IMR-90 (cell line): ENCODE data around the gene SNRNP35. TPM values are rescaled to one million over a fixed set of nuclear protein-coding genes. Genes with fewer than 3 reads are reported as not detected.

Source experiments
- ATAC-seq: fragments of 200-7000 bp; cut with Tn5 transposase; 2 replicates; pipeline ENCODE4 v1.9.1; 2020; ENCODE audit warnings: low read depth, mild to moderate bottlenecking, moderate library complexity
- BruUV-seq: library from RNA; stranded (reverse); fragments of 400-500 nt; replicated peaks from 2 replicates; lab custom pipeline; 2021; lab: Mats Ljungman, UMichigan
- CTCF ChIA-PET: fragments of 300-600 bp; formaldehyde crosslinking; extraction: SDS; loops from one replicate; lab custom pipeline; 2021; ENCODE audit warnings: antibody characterized with exemption; lab: Yijun Ruan, JAX
- POLR2A ChIA-PET: fragments of 300-600 bp; sonication (Branson Sonifier 250); formaldehyde crosslinking; loops from one replicate; lab custom pipeline; 2022; ENCODE audit warnings: antibody characterized with exemption; ENCODE audit not compliant: unreplicated experiment; lab: Charles Lee
- DNase-seq: peaks from one replicate; pipeline ENCODE4 v3.0.0; 2013
- H2AFZ ChIP-seq: replicated peaks from 2 replicates; pipeline ENCODE3; 2013; ENCODE audit warnings: low read length, mild to moderate bottlenecking; ENCODE audit not compliant: poor library complexity
- H2AK5ac ChIP-seq: 2 replicates; pipeline ENCODE4 v1.6.1; 2013; ENCODE audit warnings: low read depth, low read length, inconsistent platforms
- H2AK9ac ChIP-seq: replicated peaks from 2 replicates; pipeline ENCODE3; 2013; ENCODE audit warnings: mild to moderate bottlenecking, low read depth, low read length, moderate library complexity; ENCODE audit not compliant: poor library complexity
- H2BK120ac ChIP-seq: 2 replicates; pipeline ENCODE4 v1.6.1; 2013; ENCODE audit warnings: low read depth, low read length, inconsistent platforms
- H2BK15ac ChIP-seq: 3 replicates; pipeline ENCODE4 v1.6.1; 2013; ENCODE audit warnings: low read depth, low read length, inconsistent platforms
- H2BK20ac ChIP-seq: 2 replicates; pipeline ENCODE4 v1.6.1; 2013; ENCODE audit warnings: low read depth, mild to moderate bottlenecking, inconsistent platforms, low read length, moderate library complexity
- H2BK5ac ChIP-seq: 2 replicates; pipeline ENCODE4 v1.6.1; 2013; ENCODE audit warnings: mild to moderate bottlenecking, low read depth, low read length, inconsistent platforms; ENCODE audit not compliant: poor library complexity, severe bottlenecking
- H3K14ac ChIP-seq: replicated peaks from 2 replicates; pipeline ENCODE4 v1.6.1; 2013; ENCODE audit warnings: low read depth, low read length, inconsistent platforms
- H3K18ac ChIP-seq: 2 replicates; pipeline ENCODE4 v1.6.1; 2013; ENCODE audit warnings: low read depth, low read length, control low read depth
- H3K23ac ChIP-seq: 2 replicates; pipeline ENCODE4 v1.6.1; 2013; ENCODE audit warnings: low read depth, low read length, inconsistent platforms
- H3K27ac ChIP-seq: 2 replicates; pipeline ENCODE4 v1.5.1; 2013; ENCODE audit warnings: mild to moderate bottlenecking, control low read depth, low read length; ENCODE audit not compliant: insufficient read depth
- H3K27me3 ChIP-seq: 2 replicates; pipeline ENCODE4 v1.6.1; 2013; ENCODE audit warnings: low read length; ENCODE audit not compliant: control insufficient read depth, insufficient read depth
- H3K36me3 ChIP-seq: 2 replicates; pipeline ENCODE4 v1.6.1; 2013; ENCODE audit warnings: low read length, mixed read lengths; ENCODE audit not compliant: control insufficient read depth, insufficient read depth
- H3K4ac ChIP-seq: 2 replicates; pipeline ENCODE4 v1.6.1; 2013; ENCODE audit warnings: low read depth, low read length, inconsistent platforms
- H3K4me1 ChIP-seq: 2 replicates; pipeline ENCODE4 v1.6.1; 2013; ENCODE audit warnings: low read length, mixed read lengths; ENCODE audit not compliant: control insufficient read depth, insufficient read depth
- H3K4me2 ChIP-seq: 2 replicates; pipeline ENCODE4 v1.6.1; 2013; ENCODE audit warnings: low read depth, mild to moderate bottlenecking, control low read depth, low read length, moderate library complexity
- H3K4me3 ChIP-seq: 2 replicates; pipeline ENCODE4 v1.5.1; 2013; ENCODE audit warnings: low read depth, mild to moderate bottlenecking, control low read depth, low read length, moderate library complexity; ENCODE audit not compliant: insufficient read depth
- H3K56ac ChIP-seq: 2 replicates; pipeline ENCODE4 v1.6.1; 2013; ENCODE audit warnings: low read length, inconsistent platforms; ENCODE audit not compliant: insufficient read depth; ENCODE audit errors: extremely low read depth
- H3K79me1 ChIP-seq, 2 experiments: 2 replicates each; pipeline ENCODE4 v1.6.1; 2013; ENCODE audit warnings: low read length in 2 of 2, inconsistent platforms in 1 of 2, low read depth in 1 of 2
- H3K9ac ChIP-seq: 2 replicates; pipeline ENCODE4 v1.6.1; 2013; ENCODE audit warnings: low read depth, low read length, control low read depth
- H3K9me1 ChIP-seq: 2 replicates; pipeline ENCODE4 v1.6.1; 2013; ENCODE audit warnings: low read length, inconsistent platforms; ENCODE audit not compliant: insufficient read depth
- H3K9me3 ChIP-seq: 2 replicates; pipeline ENCODE4 v1.6.1; 2013; ENCODE audit warnings: low read length; ENCODE audit not compliant: control insufficient read depth, insufficient read depth
- H4K20me1 ChIP-seq: 2 replicates; pipeline ENCODE4 v1.6.1; 2013; ENCODE audit warnings: low read length, inconsistent platforms; ENCODE audit not compliant: insufficient read depth
- H4K5ac ChIP-seq: 2 replicates; pipeline ENCODE4 v1.6.1; 2013; ENCODE audit warnings: mild to moderate bottlenecking, low read depth, low read length, control low read depth
- H4K8ac ChIP-seq, 2 experiments: 2 replicates each; pipeline ENCODE4 v1.6.1; 2013; ENCODE audit warnings: low read depth in 2 of 2, low read length in 2 of 2, control low read depth in 1 of 2, inconsistent platforms in 1 of 2
- H4K91ac ChIP-seq: 2 replicates; pipeline ENCODE4 v1.6.1; 2013; ENCODE audit warnings: low read depth, low read length, inconsistent platforms; ENCODE audit not compliant: insufficient read depth
- BHLHE40 ChIP-seq: fragments of 150-350 bp; IDR thresholded peaks from 2 replicates; pipeline ENCODE4 v1.6.1; 2016; ENCODE audit warnings: mild to moderate bottlenecking, low read depth, low read length
- CHD1 ChIP-seq: IDR thresholded peaks from 2 replicates; pipeline ENCODE4 v1.6.1; 2012; ENCODE audit warnings: low read depth, low read length, improper control_type of control experiment
- CTCF ChIP-seq: conservative IDR thresholded peaks from 2 replicates; pipeline ENCODE4 v1.5.1; 2012; ENCODE audit warnings: mild to moderate bottlenecking, low read depth, low read length, improper control_type of control experiment
- ELK1 ChIP-seq: fragments of 150-350 bp; IDR thresholded peaks from 2 replicates; pipeline ENCODE4 v1.6.1; 2016; ENCODE audit warnings: low read depth, mild to moderate bottlenecking, low read length, moderate library complexity, borderline replicate concordance
- MAFK ChIP-seq: IDR thresholded peaks from 2 replicates; pipeline ENCODE4 v1.6.1; 2012; ENCODE audit warnings: low read depth, low read length, improper control_type of control experiment
- MAZ ChIP-seq: IDR thresholded peaks from 2 replicates; pipeline ENCODE4 v1.6.1; 2012; ENCODE audit warnings: low read depth, mild to moderate bottlenecking, low read length, improper control_type of control experiment, moderate library complexity, borderline replicate concordance
- MXI1 ChIP-seq: IDR thresholded peaks from 2 replicates; pipeline ENCODE4 v1.6.1; 2012; ENCODE audit warnings: low read depth, mild to moderate bottlenecking, low read length, moderate library complexity, borderline replicate concordance
- NFE2L2 ChIP-seq: fragments of 150-350 bp; IDR thresholded peaks from 2 replicates; pipeline ENCODE4 v1.6.1; 2016; ENCODE audit warnings: low read depth, mild to moderate bottlenecking, low read length
- RAD21 ChIP-seq: IDR thresholded peaks from 2 replicates; pipeline ENCODE4 v1.6.1; 2012; ENCODE audit warnings: low read length, improper control_type of control experiment
- RCOR1 ChIP-seq: IDR thresholded peaks from 2 replicates; pipeline ENCODE4 v1.6.1; 2012; ENCODE audit warnings: mild to moderate bottlenecking, low read length, improper control_type of control experiment; ENCODE audit not compliant: insufficient replicate concordance
- SMC3 ChIP-seq: fragments of 150-350 bp; IDR thresholded peaks from 2 replicates; pipeline ENCODE4 v1.6.1; 2016; ENCODE audit warnings: low read depth, mild to moderate bottlenecking, antibody characterized with exemption, low read length, moderate library complexity
- WGBS, 2 experiments: methylation state at CpG; one replicate each; pipeline versions ENCODE4 v1.1.5 to v1.1.7; 2013; ENCODE audit warnings: missing lambda C conversion rate in 2 of 2; ENCODE audit not compliant: insufficient read length in 1 of 2; ENCODE audit errors: extremely low coverage in 2 of 2; 5-methylcytosine and 5-hydroxymethylcytosine counted together
- dilution Hi-C: fragments of 300-500 bp; cut with HindIII; formaldehyde crosslinking; loops from one replicate; pipeline ENCODE4 v1.14.3; 2018; ENCODE audit warnings: low sequenced_read_pairs; ENCODE audit not compliant: unreplicated experiment
- in situ Hi-C: fragments of 300-500 bp; cut with MboI; formaldehyde crosslinking; loops from 3 replicates; pipeline ENCODE4 v1.14.3; 2019; ENCODE audit warnings: low sequenced_read_pairs, inconsistent platforms, mixed read lengths
- intact Hi-C: fragments of 100-400 bp; cut with micrococcal nuclease; formaldehyde crosslinking; loops from 2 replicates; pipeline ENCODE4 v1.10.0; 2022
- polyA plus RNA-seq, 3 experiments: library from polyadenylated mRNA; depleted of rRNA; stranded (reverse); fragments of >200 nt; gene quantifications; 2 replicates each; pipeline ENCODE4 v1.2.3, GENCODE V29; 2012; ENCODE audit warnings: low replicate concordance in 1 of 3
- total RNA-seq: library from RNA; depleted of rRNA; stranded (reverse); fragments of >200 nt; gene quantifications from 2 replicates; pipeline ENCODE4 v1.2.3, GENCODE V29; 2012

The SNRNP35 gene
- total and polyA plus RNA-seq, 2 of the 4 experiments (the other 2 are of a cell fraction) = 4.7 to 15.4 TPM

- Histone ChIP-seq H3K9ac (no peak overlapping the region), H2BK5ac (no peak overlapping the region), H3K79me1 (peaks cover 27 to 60% of the 10 kb centered on the region in 2 experiments), H4K5ac (no peak overlapping the region), H2AK9ac (no peak overlapping the region), H3K4ac (no peak overlapping the region), H3K56ac (no peak overlapping the region), H3K23ac (no peak overlapping the region), H2AFZ (no peak overlapping the region), H3K4me1 (peaks cover 3% of the 10 kb centered on the region), H4K8ac (no peak overlapping the region), H3K27ac (no peak overlapping the region), H3K14ac (no peak overlapping the region), H3K4me2 (no peak overlapping the region), H3K4me3 (no peak overlapping the region), H3K9me3 (no peaks in the 10 kb centered on the region), H2BK15ac (no peak overlapping the region), H3K36me3 (peaks cover 26% of the 10 kb centered on the region), H2BK120ac (no peak overlapping the region), H3K27me3 (no peaks in the 10 kb centered on the region), H2BK20ac (no peak overlapping the region), H2AK5ac (no peak overlapping the region), H3K9me1 (peaks cover 4% of the 10 kb centered on the region; the same call in 1 of the 2 replicates), H4K91ac (no peak overlapping the region), H3K18ac (no peak overlapping the region), H4K20me1 (peaks cover 25% of the 10 kb centered on the region)
- no peak for ATAC-seq
- CTCF ChIA-PET = no interaction called here
- WGBS, 2 experiments = 60% methylated on average over 1 of the region's 1 CpG; no CpG with 5 or more reads in 1 of the 2 experiments
- BruUV-seq = no TSS peak
- POLR2A ChIA-PET = no interaction called here
- in situ Hi-C loops (no loop called here), intact Hi-C loops (no loop called here), dilution Hi-C loops (no loop called here)
- DNase-seq = no peak
- TF ChIP-seq ELK1 (no peak), BHLHE40 (no peak), MXI1 (no peak), MAZ (no peak), NFE2L2 (no peak), RAD21 (no peak), RCOR1 (no peak), CTCF (no peak), MAFK (no peak), CHD1 (no peak), SMC3 (no peak)
These were observed 10.8 kb downstream of the SNRNP35 start for GRCh38 chr12:123468786-123469185.
